A549 (cell line): ENCODE data around the gene SLC6A6. TPM values are rescaled to one million over a fixed set of nuclear protein-coding genes. Genes with fewer than 3 reads are reported as not detected.

Source experiments
- ATAC-seq, 2 experiments: fragments of 200-7000 bp in 1 of 2; fragments of >200 bp in 1 of 2; cut with Nextera tagmentation in 1 of 2; cut with Tn5 transposase in 1 of 2; 3 replicates each; pipeline versions ENCODE4 v1.8.0 to v1.9.1; 2018 to 2020; ENCODE audit warnings: mild to moderate bottlenecking in 1 of 2, moderate library complexity in 1 of 2
- CTCF ChIA-PET: fragments of 300-600 bp; sonication (Branson Sonifier 250); formaldehyde crosslinking; extraction: SDS; loops from one replicate; lab custom pipeline; 2021; ENCODE audit warnings: antibody characterized with exemption, inconsistent platforms; lab: Yijun Ruan, JAX
- POLR2A ChIA-PET: fragments of 350-600 bp; formaldehyde crosslinking; extraction: SDS; loops from one replicate; lab custom pipeline; 2021; ENCODE audit warnings: antibody characterized with exemption, inconsistent platforms; lab: Yijun Ruan, JAX
- DNase-seq, 2 experiments: peaks; one replicate each; pipeline versions ENCODE4 v3.0.0 to v3.0.0-alpha.2; 2011 to 2016; ENCODE audit warnings: low read depth in 1 of 2, low spot score in 1 of 2
- FAIRE-seq: peaks from 2 replicates; lab custom pipeline; 2011; peaks lifted over from hg19 to GRCh38; lab: Jason Lieb, UNC
- H3K27ac ChIP-seq, 2 experiments: fragments of >200 bp; sonication (Bioruptor Twin); formaldehyde crosslinking; 3 replicates each; pipeline ENCODE4 v1.5.1; 2016 to 2017
- H3K4me1 ChIP-seq: fragments of >200 bp; sonication (Bioruptor Twin); formaldehyde crosslinking; 3 replicates; pipeline ENCODE4 v1.6.1; 2016
- H3K4me2 ChIP-seq: fragments of >200 bp; sonication (Bioruptor Twin); formaldehyde crosslinking; 3 replicates; pipeline ENCODE4 v1.6.1; 2016
- H3K4me3 ChIP-seq: fragments of >200 bp; sonication (Bioruptor Twin); formaldehyde crosslinking; 3 replicates; pipeline ENCODE4 v1.5.1; 2016
- H3K9me3 ChIP-seq: fragments of >200 bp; sonication (Bioruptor Twin); formaldehyde crosslinking; 3 replicates; pipeline ENCODE4 v1.6.1; 2016
- BCL3 ChIP-seq: fragments of >200 bp; sonication (Bioruptor Twin); formaldehyde crosslinking; IDR thresholded peaks from 3 replicates; pipeline ENCODE4 v1.6.1; 2016
- CHD4 ChIP-seq: fragments of 200-600 bp; sonication (generic); IDR thresholded peaks from 2 replicates; pipeline ENCODE4 v1.6.1; 2016; ENCODE audit warnings: antibody characterized with exemption, mild to moderate bottlenecking, borderline replicate concordance
- ELK1 ChIP-seq: fragments of 150-350 bp; IDR thresholded peaks from 2 replicates; pipeline ENCODE4 v1.6.1; 2014; ENCODE audit warnings: low read depth, mild to moderate bottlenecking, low read length
- HES2 ChIP-seq: fragments of >200 bp; sonication (Bioruptor Twin); formaldehyde crosslinking; IDR thresholded peaks from 2 replicates; pipeline ENCODE4 v1.6.1; 2016
- HOXA7 ChIP-seq: fragments of 250-450 bp; sonication (Bioruptor Pico); IDR thresholded peaks from 2 replicates; pipeline ENCODE4 v1.5.0; 2020; ENCODE audit warnings: mild to moderate bottlenecking, moderate library complexity
- HOXB5 ChIP-seq: fragments of 250-450 bp; sonication (Bioruptor Pico); IDR thresholded peaks from 2 replicates; pipeline ENCODE4 v1.5.0; 2020; ENCODE audit warnings: mild to moderate bottlenecking, moderate library complexity
- JUN ChIP-seq, 2 experiments: fragments of >200 bp; sonication (Bioruptor Twin); formaldehyde crosslinking; IDR thresholded peaks; 2 replicates in 1 of 2; 3 replicates in 1 of 2; pipeline ENCODE4 v1.6.1; 2016 to 2017
- JUNB ChIP-seq: fragments of >200 bp; sonication (Bioruptor Twin); formaldehyde crosslinking; IDR thresholded peaks from 2 replicates; pipeline ENCODE4 v1.6.1; 2016
- KDM1A ChIP-seq: fragments of 200-600 bp; sonication (generic); IDR thresholded peaks from 2 replicates; pipeline ENCODE4 v1.6.1; 2016; ENCODE audit warnings: low read depth, mild to moderate bottlenecking
- KDM5A ChIP-seq: fragments of 200-600 bp; sonication (generic); IDR thresholded peaks from 2 replicates; pipeline ENCODE4 v1.6.1; 2016; ENCODE audit warnings: antibody characterized with exemption, mild to moderate bottlenecking
- MAX ChIP-seq: IDR thresholded peaks from 2 replicates; pipeline ENCODE4 v1.6.1; 2012
- REST ChIP-seq: fragments of 200-600 bp; sonication (generic); IDR thresholded peaks from 2 replicates; pipeline ENCODE4 v1.6.1; 2016; ENCODE audit warnings: antibody characterized with exemption, mild to moderate bottlenecking, moderate library complexity
- SMC3 ChIP-seq: fragments of >200 bp; sonication (Bioruptor Twin); formaldehyde crosslinking; IDR thresholded peaks from 3 replicates; pipeline ENCODE4 v1.6.1; 2018; ENCODE audit warnings: inconsistent platforms
- SREBF2 ChIP-seq: fragments of 450-650 bp; IDR thresholded peaks from 2 replicates; pipeline ENCODE4 v1.6.1; 2014; ENCODE audit warnings: mild to moderate bottlenecking, moderate library complexity
- TFCP2L1 ChIP-seq: fragments of 250-450 bp; sonication (Bioruptor Pico); IDR thresholded peaks from 2 replicates; pipeline ENCODE4 v1.5.0; 2021; ENCODE audit warnings: mild to moderate bottlenecking
- TP53 ChIP-seq: fragments of 250-450 bp; sonication (Bioruptor Pico); IDR thresholded peaks from 2 replicates; pipeline ENCODE4 v1.5.0; 2021; ENCODE audit warnings: mild to moderate bottlenecking, moderate library complexity
- ZNF302 ChIP-seq: fragments of 250-450 bp; sonication (Bioruptor Pico); IDR thresholded peaks from 2 replicates; pipeline ENCODE4 v1.9.0; 2021; ENCODE audit warnings: inconsistent platforms, mild to moderate bottlenecking, moderate library complexity
- WGBS: methylation state at CpG from one replicate; pipeline ENCODE4 v1.1.6; 2017; ENCODE audit errors: missing lambda C conversion rate; 5-methylcytosine and 5-hydroxymethylcytosine counted together
- polyA plus RNA-seq, 4 experiments: library from polyadenylated mRNA; depleted of rRNA in 3 of 4; stranded (reverse); fragments of >200 nt; fragmentation: RNase III in 1 of 4; extraction: RNeasy Plus Mini Kit Qiagen cat#74134 plus additional on column Dnase treatment in 1 of 4; gene quantifications; 2 replicates in 3 of 4; 3 replicates in 1 of 4; pipeline ENCODE4 v1.2.3, GENCODE V29; 2011 to 2017

Gene SLC6A6
- polyA plus RNA-seq, 2 of the 4 experiments (the other 2 are of a cell fraction): 73.3 to 73.8 TPM

- H3K4me2 ChIP-seq: no peak overlapping the region
- ATAC-seq: no peak
- POLR2A ChIA-PET: no interaction called here
- FAIRE-seq: no peak
- WGBS: 78% methylated on average over 14 of the region's 14 CpGs
- TF ChIP-seq BCL3 (no peak), HOXA7 (CRISPR knock-in tag) (no peak), KDM1A (no peak), MAX (no peak), SREBF2 (no peak), TFCP2L1 (CRISPR knock-in tag) (no peak)
- TF ChIP-seq, all 56 proteins: peak for 0
- no peak overlapping the region for H3K27ac ChIP-seq
- CTCF ChIA-PET: interaction anchor here (0.6 to 5.6 kb wide), 5 partner anchors 10 to 388 kb away, joined by 3 to 49 read pairs (median 4); no protein-coding TSS in a partner anchor
- no peak for DNase-seq
- no peak overlapping the region for H3K4me3 ChIP-seq
- no peaks in the 10 kb centered on the region for H3K4me1 ChIP-seq
- H3K9me3 ChIP-seq: peaks cover 6% of the 10 kb centered on the region; the same call in 1 of the 3 replicates
Measured at GRCh38 chr3:14533457-14533958, 131.1 kb downstream of the SLC6A6 start.

- H3K27ac ChIP-seq: no peak overlapping the region
Measured at GRCh38 chr3:14534516-14535191, 132.2 kb downstream of the SLC6A6 start.

More at GRCh38 chr3:14534516-14535191, 132.2 kb downstream of the SLC6A6 start:
- peaks cover 3% of the 10 kb centered on the region; the same call in 1 of the 3 replicates for H3K9me3 ChIP-seq
- ChIA-PET CTCF (interaction anchor here (0.8 to 5.6 kb wide), 5 partner anchors 14 to 450 kb away, joined by 3 to 49 read pairs (median 4); no protein-coding TSS in a partner anchor), POLR2A (no interaction called here)
- DNase-seq (no peak), FAIRE-seq (no peak), ATAC-seq (no peak)
- 68% methylated on average over 20 of the region's 20 CpGs for WGBS
- H3K4me2 ChIP-seq: no peak overlapping the region
- H3K4me1 ChIP-seq: no peaks in the 10 kb centered on the region
- no peak overlapping the region for H3K4me3 ChIP-seq
- TF ChIP-seq HES2 (no peak), JUNB (no peak), TFCP2L1 (CRISPR knock-in tag) (no peak), JUN (IDR thresholded peaks at IDR 0.05) (no peak), ZNF302 (CRISPR knock-in tag) (no peak), MAX (no peak), KDM1A (no peak), REST (no peak), SMC3 (no peak), ELK1 (no peak), HOXB5 (no peak), CHD4 (no peak), TP53 (CRISPR knock-in tag) (no peak), KDM5A (no peak)
